Stimulated activated CD4-positive, alpha-beta T cell treated with anti-CD3 and anti-CD28 coated beads, Interleukin-1b, Interleukin-23, amount 100 ng/mL, for 48 hours (primary cell): ENCODE data around the gene MYO16.
"Not testable (repeated sequence)": the region's sequence is repeated elsewhere in the genome, so short reads cannot be mapped to it uniquely, and the experiment has no call there.

Experiments used
- DNase-seq: peaks from one replicate; pipeline ENCODE4 v3.0.0-alpha.2; 2020

MYO16 gene

GRCh38 chr13:108903613-108904012 lies 274.2 kb downstream of the MYO16 start:
- DNase-seq: no peak

- DNase-seq: no peak
These were observed 282.4 kb downstream of the MYO16 start for GRCh38 chr13:108911807-108912206.

GRCh38 chr13:108913731-108914130 lies 284.3 kb downstream of the MYO16 start:
- DNase-seq: not testable (repeated sequence)

- DNase-seq: no peak
These were observed 285.8 kb downstream of the MYO16 start for GRCh38 chr13:108915095-108915633.

GRCh38 chr13:108915634-108916512 lies 286.5 kb downstream of the MYO16 start:
- DNase-seq: peak; percentile 92

- no peak for DNase-seq
These were observed 288.2 kb downstream of the MYO16 start for GRCh38 chr13:108917581-108917980.

GRCh38 chr13:108919036-108919907 lies 289.9 kb downstream of the MYO16 start:
- DNase-seq: no peak

GRCh38 chr13:108920137-108920536 lies 290.7 kb downstream of the MYO16 start:
- DNase-seq: no peak

GRCh38 chr13:108921238-108921637 lies 291.8 kb downstream of the MYO16 start:
- DNase-seq: no peak

- DNase-seq: no peak
These were observed 292.7 kb downstream of the MYO16 start for GRCh38 chr13:108922108-108922507.

- DNase-seq: no peak
These were observed 294.1 kb downstream of the MYO16 start for GRCh38 chr13:108923386-108924047.

- no peak for DNase-seq
These were observed 294.7 kb downstream of the MYO16 start for GRCh38 chr13:108924134-108924533.

- DNase-seq: no peak
These were observed 295.1 kb downstream of the MYO16 start for GRCh38 chr13:108924541-108924940.

- no peak for DNase-seq
These were observed 295.7 kb downstream of the MYO16 start for GRCh38 chr13:108925070-108925469.

- DNase-seq: no peak
These were observed 297.5 kb downstream of the MYO16 start for GRCh38 chr13:108926862-108927261.

- no peak for DNase-seq
These were observed 298.2 kb downstream of the MYO16 start for GRCh38 chr13:108927615-108928014.

GRCh38 chr13:108929532-108930206 lies 300.3 kb downstream of the MYO16 start:
- DNase-seq: no peak

GRCh38 chr13:108932196-108932595 lies 302.8 kb downstream of the MYO16 start:
- DNase-seq: no peak

GRCh38 chr13:108933061-108933460 lies 303.6 kb downstream of the MYO16 start:
- no peak for DNase-seq

- no peak for DNase-seq
These were observed 308.7 kb downstream of the MYO16 start for GRCh38 chr13:108938155-108938554.

- DNase-seq: no peak
These were observed 310.7 kb downstream of the MYO16 start for GRCh38 chr13:108940121-108940520.

GRCh38 chr13:108943842-108944241 lies 314.4 kb downstream of the MYO16 start:
- DNase-seq: no peak
